SU-DHL-6 (cell line): ENCODE data around the gene RALGPS1.

ENCODE experiments used
- H2AFZ ChIP-seq: fragments of 200-600 bp; sonication (generic); 2 replicates; pipeline ENCODE4 v1.6.1; 2014; ENCODE audit warnings: low read depth, mild to moderate bottlenecking, moderate library complexity, mixed read lengths, antibody characterized with exemption, low read length; ENCODE audit not compliant: severe bottlenecking
- H3F3A ChIP-seq: fragments of 200-600 bp; shearing (Covaris generic); 2 replicates; pipeline ENCODE4 v1.6.0; 2016; ENCODE audit warnings: antibody characterized with exemption, mild to moderate bottlenecking; ENCODE audit not compliant: insufficient read depth
- H3K27ac ChIP-seq: fragments of 200-600 bp; sonication (generic); 2 replicates; pipeline ENCODE4 v1.5.1; 2016; ENCODE audit warnings: low read depth, mild to moderate bottlenecking, low read length, moderate library complexity, mixed read lengths
- H3K27me3 ChIP-seq: fragments of 200-600 bp; sonication (generic), shearing (Covaris generic); 2 replicates; pipeline ENCODE4 v1.6.0; 2014; ENCODE audit warnings: mild to moderate bottlenecking, low read length
- H3K36me3 ChIP-seq: fragments of 200-600 bp; sonication (generic); 2 replicates; pipeline ENCODE4 v1.6.1; 2014; ENCODE audit warnings: mild to moderate bottlenecking, low read length, mixed read lengths
- H3K4me2 ChIP-seq: fragments of 300-600, 200-600 bp; shearing (Covaris generic), sonication (generic); 2 replicates; pipeline ENCODE4 v1.6.0; 2014; ENCODE audit warnings: low read length, low read depth, mild to moderate bottlenecking; ENCODE audit not compliant: poor library complexity, severe bottlenecking
- H3K4me3 ChIP-seq: fragments of 200-600 bp; sonication (generic); 2 replicates; pipeline ENCODE4 v1.5.1; 2014; ENCODE audit warnings: antibody characterized with exemption, low read length, mild to moderate bottlenecking, mixed read lengths; ENCODE audit not compliant: insufficient read depth, poor library complexity, severe bottlenecking
- H3K79me2 ChIP-seq: fragments of 200-600 bp; sonication (generic); 2 replicates; pipeline ENCODE4 v1.6.1; 2014; ENCODE audit warnings: mild to moderate bottlenecking, low read length, moderate library complexity; ENCODE audit not compliant: insufficient read depth
- H3K9ac ChIP-seq: fragments of 200-600 bp; sonication (generic); 2 replicates; pipeline ENCODE4 v1.7.0; 2014; ENCODE audit warnings: mild to moderate bottlenecking, low read length
- H3K9me2 ChIP-seq: fragments of 200-600 bp; sonication (generic); replicated peaks from 2 replicates; pipeline ENCODE4 v1.6.1; 2014; ENCODE audit warnings: low read length; ENCODE audit not compliant: insufficient read depth
- H3K9me3 ChIP-seq: fragments of 200-600 bp; sonication (generic); 2 replicates; pipeline ENCODE4 v1.6.1; 2014; ENCODE audit warnings: low read length, mixed read lengths; ENCODE audit not compliant: insufficient read depth
- H4K20me1 ChIP-seq: fragments of 200-600 bp; sonication (generic); 2 replicates; pipeline ENCODE4 v1.6.1; 2014; ENCODE audit warnings: low read depth, mild to moderate bottlenecking, antibody characterized with exemption, low read length, moderate library complexity, mixed read lengths
- CTCF ChIP-seq: fragments of 200-600 bp; sonication (generic); IDR thresholded peaks from one replicate; pipeline ENCODE4 v1.5.1; 2017; ENCODE audit warnings: antibody characterized with exemption, mild to moderate bottlenecking, low read length, moderate library complexity; ENCODE audit not compliant: insufficient read depth, poor library complexity, severe bottlenecking
- EZH2phosphoT487 ChIP-seq: fragments of 200-600 bp; sonication (generic), shearing (Covaris generic); conservative IDR thresholded peaks from 2 replicates; pipeline ENCODE4 v1.6.1; 2018; ENCODE audit warnings: mild to moderate bottlenecking, antibody characterized with exemption, low read length, moderate library complexity, mixed read lengths

RALGPS1 gene

GRCh38 chr9:127051881-127052595, 137.5 kb downstream of the RALGPS1 start:
- no peaks in the 10 kb centered on the region for H3K27me3 ChIP-seq
- H3K4me2 ChIP-seq = no peak overlapping the region
- H3K79me2 ChIP-seq = no peaks in the 10 kb centered on the region
- H4K20me1 ChIP-seq = no peaks in the 10 kb centered on the region
- no peaks in the 10 kb centered on the region for H3F3A ChIP-seq
- H3K9me3 ChIP-seq = no peaks in the 10 kb centered on the region
- no peaks in the 10 kb centered on the region for H3K36me3 ChIP-seq
- H3K4me3 ChIP-seq = no peak overlapping the region
- no peaks in the 10 kb centered on the region for H3K9me2 ChIP-seq
- no peak overlapping the region for H3K9ac ChIP-seq
- H3K27ac ChIP-seq = no peak overlapping the region
- no peak overlapping the region for H2AFZ ChIP-seq
- TF ChIP-seq EZH2phosphoT487 (no peak), CTCF (no peak)

GRCh38 chr9:127053057-127053821, 138.7 kb downstream of the RALGPS1 start:
- Histone ChIP-seq H3K9ac (no peak overlapping the region), H3K79me2 (no peaks in the 10 kb centered on the region), H3K27ac (no peak overlapping the region), H3K27me3 (no peaks in the 10 kb centered on the region), H3K9me2 (no peaks in the 10 kb centered on the region), H3K4me2 (no peak overlapping the region), H2AFZ (no peak overlapping the region), H3K36me3 (no peaks in the 10 kb centered on the region), H3K9me3 (no peaks in the 10 kb centered on the region), H4K20me1 (no peaks in the 10 kb centered on the region), H3K4me3 (no peak overlapping the region), H3F3A (no peaks in the 10 kb centered on the region)
- TF ChIP-seq CTCF (no peak), EZH2phosphoT487 (no peak)

GRCh38 chr9:127053960-127054359, 139.4 kb downstream of the RALGPS1 start:
- no peaks in the 10 kb centered on the region for H3F3A ChIP-seq
- TF ChIP-seq EZH2phosphoT487 (no peak), CTCF (no peak)
- H2AFZ ChIP-seq = no peak overlapping the region
- no peaks in the 10 kb centered on the region for H4K20me1 ChIP-seq
- no peaks in the 10 kb centered on the region for H3K9me3 ChIP-seq
- no peak overlapping the region for H3K9ac ChIP-seq
- no peaks in the 10 kb centered on the region for H3K27me3 ChIP-seq
- no peak overlapping the region for H3K4me2 ChIP-seq
- H3K79me2 ChIP-seq = no peaks in the 10 kb centered on the region
- H3K27ac ChIP-seq = no peak overlapping the region
- H3K4me3 ChIP-seq = no peak overlapping the region
- no peaks in the 10 kb centered on the region for H3K9me2 ChIP-seq
- H3K36me3 ChIP-seq = no peaks in the 10 kb centered on the region
